Measurements from ENCODE around the gene DXO. TPM values are rescaled to one million over a fixed set of nuclear protein-coding genes. Genes with fewer than 3 reads are reported as not detected.
"Not testable (repeated sequence)": the region's sequence is repeated elsewhere in the genome, so short reads cannot be mapped to it uniquely, and the experiment has no call there.

Gene DXO
- total RNA-seq, 3 donors from 2014 or later (not counting 1 experiment from before 2014, with no cell fraction given): 37.9 to 54.3 (median 49.0) TPM

DNA sequence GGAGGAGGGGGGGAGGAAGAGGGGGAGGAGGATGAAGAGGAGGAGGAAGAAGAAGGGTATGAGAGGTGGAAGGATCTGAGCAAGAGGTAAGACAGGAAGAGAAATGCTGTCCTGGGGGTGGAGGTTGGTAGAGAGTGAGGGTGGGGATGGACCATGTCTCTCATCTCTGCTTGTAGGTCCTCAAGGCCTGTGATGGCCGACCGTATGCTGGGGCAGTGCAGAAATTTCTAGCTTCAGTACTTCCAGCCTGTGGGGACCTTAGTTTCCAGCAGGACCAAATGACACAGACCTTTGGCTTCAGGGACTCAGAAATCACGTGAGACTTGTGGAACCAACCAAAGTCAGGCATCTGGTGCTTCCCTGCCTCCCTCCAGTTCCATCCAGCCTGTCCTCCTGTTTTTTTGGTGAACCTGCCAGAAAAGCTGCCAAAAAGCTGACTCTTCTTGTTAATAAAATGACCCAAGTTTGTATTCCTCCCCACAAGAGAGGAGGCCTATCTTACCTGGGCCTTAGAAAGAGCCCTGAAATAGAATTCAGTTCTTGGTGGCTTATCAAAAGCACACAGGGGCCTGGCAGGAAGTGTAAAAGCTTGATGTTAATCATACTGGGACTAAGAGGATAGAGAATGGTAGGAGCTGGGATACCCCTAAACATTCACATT, 7.4 kb upstream of the DXO start:
- H3K36me3 Mint-ChIP-seq: no peaks in the 10 kb centered on the region
- DNase-seq (no peak), ATAC-seq (no peak)
- 94% methylated on average over 3 of the region's 3 CpGs for WGBS (ENCODE audit: insufficient coverage)
- H3K27me3 Mint-ChIP-seq (ENCODE audit: low read depth in 2 of 2): no peaks in the 10 kb centered on the region
- no peaks in the 10 kb centered on the region for H3K9me3 Mint-ChIP-seq
- TF ChIP-seq CTCF (IDR thresholded peaks at IDR 0.05): no peak
- H3K4me1 Mint-ChIP-seq: peaks cover 0 to 4% of the 10 kb centered on the region in 2 donors
- no peak overlapping the region for H3K4me3 Mint-ChIP-seq
- no peaks in the 10 kb centered on the region for H3K4me1 ChIP-seq (ENCODE audit: control insufficient read depth, insufficient read depth, low read length)
- H3K27ac ChIP-seq (ENCODE audit: low read length): no peak overlapping the region
- no peaks in the 10 kb centered on the region for H3K9me3 ChIP-seq (ENCODE audit: control insufficient read depth, insufficient read depth, low read length)
- intact Hi-C loops (cut with micrococcal nuclease): loop anchor here (10.0 kb wide), 1 partner anchor 215 kb away; the partner anchor contains the start of genes GPSM3 and PBX2
- no peak overlapping the region for H3K4me3 ChIP-seq (ENCODE audit: low read length)
- peaks cover 3% of the 10 kb centered on the region for H3K36me3 ChIP-seq (ENCODE audit: control insufficient read depth, insufficient read depth, low read length)
- H3K27ac Mint-ChIP-seq: no peak overlapping the region
- H3K27me3 ChIP-seq (ENCODE audit: control insufficient read depth, insufficient read depth, low read length): no peaks in the 10 kb centered on the region

DNA sequence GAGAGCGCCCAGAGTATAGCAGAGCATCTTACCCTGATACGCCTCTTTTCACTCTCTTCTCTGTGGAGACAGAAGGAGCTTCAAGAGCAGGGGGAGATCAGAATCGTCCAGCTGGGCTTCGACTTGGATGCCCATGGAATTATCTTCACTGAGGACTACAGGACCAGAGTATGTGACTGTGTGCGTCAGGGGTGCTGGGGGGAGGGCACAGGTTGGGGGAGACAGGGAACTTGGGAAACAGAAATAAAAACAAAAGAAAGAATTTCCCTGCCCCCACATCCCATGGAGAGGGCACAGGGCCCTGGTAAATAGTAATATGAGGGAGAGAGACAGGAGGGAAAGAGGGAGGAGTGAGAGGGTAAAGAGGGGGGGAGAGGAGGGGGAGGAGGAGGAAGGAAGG, 6.9 kb upstream of the DXO start:
- no peak overlapping the region for H3K27ac ChIP-seq (ENCODE audit: low read length)
- DNase-seq: no peak
- Mint-ChIP-seq H3K4me3 (no peak overlapping the region), H3K27me3 (ENCODE audit: low read depth in 2 of 2) (no peaks in the 10 kb centered on the region), H3K9me3 (no peaks in the 10 kb centered on the region), H3K36me3 (no peaks in the 10 kb centered on the region), H3K27ac (no peak overlapping the region), H3K4me1 (peaks cover 0 to 6% of the 10 kb centered on the region in 2 donors)
- no peaks in the 10 kb centered on the region for H3K4me1 ChIP-seq (ENCODE audit: control insufficient read depth, insufficient read depth, low read length)
- no peaks in the 10 kb centered on the region for H3K9me3 ChIP-seq (ENCODE audit: control insufficient read depth, insufficient read depth, low read length)
- no peak for ATAC-seq
- no peaks in the 10 kb centered on the region for H3K27me3 ChIP-seq (ENCODE audit: control insufficient read depth, insufficient read depth, low read length)
- 97% methylated on average over 4 of the region's 5 CpGs for WGBS (ENCODE audit: insufficient coverage)
- peaks cover 3% of the 10 kb centered on the region for H3K36me3 ChIP-seq (ENCODE audit: control insufficient read depth, insufficient read depth, low read length)
- H3K4me3 ChIP-seq (ENCODE audit: low read length): no peak overlapping the region
- no peak for TF ChIP-seq CTCF (IDR thresholded peaks at IDR 0.05)
- intact Hi-C loops (cut with micrococcal nuclease): loop anchor here (10.0 kb wide), 1 partner anchor 216 kb away; the partner anchor contains the start of genes GPSM3 and PBX2

DNA sequence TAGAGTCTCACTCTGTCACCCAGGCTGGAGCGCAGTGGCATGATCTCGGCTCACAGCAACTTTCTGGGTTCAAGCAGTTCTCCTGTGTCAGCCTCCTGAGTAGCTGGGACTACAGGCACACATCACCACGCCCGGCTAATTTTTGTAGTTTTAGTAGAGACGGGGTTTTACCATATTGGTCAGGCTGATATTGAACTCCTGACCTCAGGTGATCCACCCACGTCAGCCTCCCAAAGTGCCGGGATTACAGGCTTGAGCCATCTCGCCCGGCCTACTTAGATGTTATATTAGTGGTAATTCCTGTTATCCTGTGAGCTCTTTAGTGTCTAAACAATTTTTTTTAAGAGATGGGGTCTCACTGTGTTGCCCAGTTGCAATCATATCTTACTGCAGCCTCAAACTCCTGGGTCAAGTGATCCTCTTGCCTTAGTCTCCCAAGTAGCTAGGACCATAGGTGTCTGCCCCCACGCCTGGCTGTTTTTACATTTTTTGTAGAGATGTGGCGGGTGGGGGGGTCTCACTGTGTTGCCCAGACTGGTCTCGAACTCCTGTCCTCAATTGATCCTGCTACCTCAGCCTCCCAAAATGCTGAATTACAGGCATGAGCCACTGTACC, 6.0 kb upstream of the DXO start:
- Histone ChIP-seq H3K27ac (ENCODE audit: low read length) (no peak overlapping the region), H3K27me3 (ENCODE audit: control insufficient read depth, insufficient read depth, low read length) (no peaks in the 10 kb centered on the region), H3K9me3 (ENCODE audit: control insufficient read depth, insufficient read depth, low read length) (no peaks in the 10 kb centered on the region), H3K36me3 (ENCODE audit: control insufficient read depth, insufficient read depth, low read length) (peaks cover 3% of the 10 kb centered on the region), H3K4me1 (ENCODE audit: control insufficient read depth, insufficient read depth, low read length) (peaks cover 3% of the 10 kb centered on the region), H3K4me3 (ENCODE audit: low read length) (no peak overlapping the region)
- no peak for ATAC-seq
- 96% methylated on average over 12 of the region's 12 CpGs for WGBS (ENCODE audit: insufficient coverage)
- no peaks in the 10 kb centered on the region for H3K27me3 Mint-ChIP-seq (ENCODE audit: low read depth in 2 of 2)
- H3K4me3 Mint-ChIP-seq: no peak overlapping the region
- no peaks in the 10 kb centered on the region for H3K36me3 Mint-ChIP-seq
- no peak for TF ChIP-seq CTCF (IDR thresholded peaks at IDR 0.05)
- intact Hi-C loops (cut with micrococcal nuclease): loop anchor here (10.0 kb wide), 1 partner anchor 217 kb away; the partner anchor contains the start of genes GPSM3 and PBX2
- DNase-seq: no peak
- H3K9me3 Mint-ChIP-seq: no peaks in the 10 kb centered on the region
- no peak overlapping the region for H3K27ac Mint-ChIP-seq
- peaks cover 8 to 15% of the 10 kb centered on the region in 2 donors for H3K4me1 Mint-ChIP-seq

DNA sequence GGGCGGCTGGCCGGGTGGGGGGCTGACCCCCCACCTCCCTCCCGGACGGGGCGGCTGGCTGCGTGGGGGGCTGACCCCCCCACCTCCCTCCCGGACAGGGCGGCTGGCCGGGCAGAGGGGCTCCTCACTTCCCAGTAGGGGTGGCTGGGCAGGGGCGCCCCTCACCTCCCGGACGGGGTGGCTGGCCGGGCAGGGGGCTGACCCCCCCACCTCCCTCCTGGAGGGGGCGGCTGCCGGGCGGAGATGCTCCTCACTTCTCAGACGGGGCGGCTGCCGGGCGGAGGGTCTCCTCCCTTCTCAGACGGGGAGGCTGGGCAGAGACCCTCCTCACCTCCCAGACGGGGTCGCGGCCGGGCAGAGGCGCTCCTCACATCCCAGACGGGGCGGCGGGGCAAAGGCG, 4.1 kb upstream of the DXO start:
- H3K27ac Mint-ChIP-seq; H3K4me3 Mint-ChIP-seq; H3K27ac ChIP-seq (ENCODE audit: low read length); H3K27me3 ChIP-seq (ENCODE audit: control insufficient read depth, insufficient read depth, low read length); H3K36me3 Mint-ChIP-seq; ATAC-seq; H3K36me3 ChIP-seq (ENCODE audit: control insufficient read depth, insufficient read depth, low read length); H3K27me3 Mint-ChIP-seq (ENCODE audit: low read depth in 2 of 2); H3K9me3 ChIP-seq (ENCODE audit: control insufficient read depth, insufficient read depth, low read length); H3K4me3 ChIP-seq (ENCODE audit: low read length); H3K9me3 Mint-ChIP-seq; DNase-seq: not testable (repeated sequence)
- intact Hi-C loops (cut with micrococcal nuclease): loop anchor here (10.0 kb wide), 1 partner anchor 219 kb away; the partner anchor contains the start of genes GPSM3 and PBX2
- H3K4me1 Mint-ChIP-seq: peaks cover 14 to 30% of the 10 kb centered on the region in 2 donors
- 97% methylated on average over 18 of the region's 30 CpGs for WGBS (ENCODE audit: insufficient coverage)
- peaks cover 15% of the 10 kb centered on the region for H3K4me1 ChIP-seq (ENCODE audit: control insufficient read depth, insufficient read depth, low read length)
